Endothelial cell of umbilical vein (primary cell): ENCODE results near the gene TTC21A. TPM values are rescaled to one million over a fixed set of nuclear protein-coding genes. Genes with fewer than 3 reads are reported as not detected.

Source experiments
- BruUV-seq: library from RNA; stranded (reverse); fragments of 400-500 nt; replicated peaks from 2 replicates; lab custom pipeline; 2021; lab: Mats Ljungman, UMichigan
- CTCF ChIA-PET: fragments of 300-600, 350-600 bp; sonication (Branson Sonifier 250); formaldehyde crosslinking; loops from one replicate; lab custom pipeline; 2021; ENCODE audit warnings: antibody characterized with exemption, inconsistent platforms; lab: Charles Lee
- POLR2A ChIA-PET: fragments of 300-600, 350-600 bp; sonication (Branson Sonifier 250); formaldehyde crosslinking; loops from one replicate; lab custom pipeline; 2021; ENCODE audit warnings: antibody characterized with exemption, inconsistent platforms; lab: Charles Lee
- DNase-seq: peaks from one replicate; pipeline ENCODE4 v3.0.0-alpha.2; 2011; ENCODE audit warnings: low read depth, low spot score
- FAIRE-seq: peaks from 2 replicates; lab custom pipeline; 2011; peaks lifted over from hg19 to GRCh38; lab: Jason Lieb, UNC
- H2AFZ ChIP-seq: 2 replicates; pipeline ENCODE4 v1.6.0; 2012; ENCODE audit warnings: low read depth, low read length, control low read depth, inconsistent platforms
- H3K27ac ChIP-seq: 2 replicates; pipeline ENCODE4 v1.5.1; 2011; ENCODE audit warnings: low read depth, mild to moderate bottlenecking, control low read depth, low read length, moderate library complexity; ENCODE audit not compliant: insufficient read depth
- H3K27me3 ChIP-seq, 2 experiments: 2 replicates each; pipeline versions ENCODE4 v1.6.0 to v1.6.1; 2011; ENCODE audit warnings: low read length in 2 of 2, mixed read lengths in 1 of 2; ENCODE audit not compliant: control insufficient read depth in 2 of 2, insufficient read depth in 2 of 2
- H3K36me3 ChIP-seq, 2 experiments: 2 replicates in 1 of 2; 3 replicates in 1 of 2; pipeline ENCODE4 v1.5.1; 2011; ENCODE audit warnings: low read length in 2 of 2, mild to moderate bottlenecking in 1 of 2, moderate library complexity in 1 of 2; ENCODE audit not compliant: control insufficient read depth in 2 of 2, insufficient read depth in 2 of 2; ENCODE audit errors: extremely low read depth in 1 of 2
- H3K4me1 ChIP-seq: 3 replicates; pipeline ENCODE4 v1.5.1; 2011; ENCODE audit warnings: mild to moderate bottlenecking, low read length; ENCODE audit not compliant: control insufficient read depth, insufficient read depth; ENCODE audit errors: extremely low read depth
- H3K4me2 ChIP-seq: 2 replicates; pipeline ENCODE4 v1.6.1; 2011; ENCODE audit warnings: low read length, control low read depth, mixed read lengths; ENCODE audit not compliant: insufficient read depth
- H3K4me3 ChIP-seq, 3 experiments: fragments of 200-600 bp in 1 of 3; sonication (generic), shearing (Covaris generic) in 1 of 3; replicated peaks in 1 of 3; 2 replicates each; pipeline ENCODE4 v1.5.1; 2011 to 2016; ENCODE audit warnings: control low read depth in 3 of 3, low read length in 3 of 3, mild to moderate bottlenecking in 2 of 3, inconsistent platforms in 1 of 3, low read depth in 1 of 3, moderate library complexity in 1 of 3; ENCODE audit not compliant: insufficient read depth in 1 of 3
- H3K79me2 ChIP-seq: 2 replicates; pipeline ENCODE4 v1.6.0; 2012; ENCODE audit warnings: low read length, inconsistent platforms; ENCODE audit not compliant: control insufficient read depth, insufficient read depth
- H3K9ac ChIP-seq: replicated peaks from 2 replicates; pipeline ENCODE3; 2011; ENCODE audit warnings: low read length, control low read depth; ENCODE audit not compliant: insufficient read depth; ENCODE audit errors: extremely low read depth
- H3K9me1 ChIP-seq: replicated peaks from 3 replicates; pipeline ENCODE4 v1.6.0; 2011; ENCODE audit warnings: mild to moderate bottlenecking, low read length; ENCODE audit not compliant: control insufficient read depth, insufficient read depth; ENCODE audit errors: extremely low read depth
- H3K9me3 ChIP-seq: replicated peaks from 2 replicates; pipeline ENCODE4 v1.5.1; 2012; ENCODE audit warnings: low read length, inconsistent platforms; ENCODE audit not compliant: control insufficient read depth, insufficient read depth
- H4K20me1 ChIP-seq: replicated peaks from 2 replicates; pipeline ENCODE3; 2011; ENCODE audit warnings: mild to moderate bottlenecking, low read length; ENCODE audit not compliant: control insufficient read depth, insufficient read depth; ENCODE audit errors: extremely low read depth
- EZH2 ChIP-seq: IDR thresholded peaks from 2 replicates; pipeline ENCODE4 v1.6.1; 2012; ENCODE audit warnings: borderline replicate concordance, low read depth, mild to moderate bottlenecking, moderate library complexity, low read length, inconsistent platforms; ENCODE audit not compliant: severe bottlenecking
- FOS ChIP-seq: IDR thresholded peaks from 2 replicates; pipeline ENCODE4 v1.6.1; 2011; ENCODE audit warnings: mild to moderate bottlenecking, low read length, moderate library complexity, borderline replicate concordance; ENCODE audit not compliant: insufficient read depth
- POLR2AphosphoS5 ChIP-seq: IDR thresholded peaks from 2 replicates; pipeline ENCODE4 v1.6.1; 2012; ENCODE audit warnings: low read depth, mild to moderate bottlenecking, control low read depth, low read length, moderate library complexity; ENCODE audit not compliant: insufficient read depth
- dilution Hi-C: fragments of 300-500 bp; cut with MboI; formaldehyde crosslinking; loops from one replicate; pipeline ENCODE4 v1.15.0; 2019; ENCODE audit warnings: low sequenced_read_pairs; ENCODE audit not compliant: extremely low pct_ligation_motif_present
- intact Hi-C: fragments of 100-400 bp; cut with micrococcal nuclease; formaldehyde crosslinking; loops from one replicate; pipeline ENCODE4 v1.10.0; 2022
- polyA plus RNA-seq, 4 experiments: library from polyadenylated mRNA; depleted of rRNA in 3 of 4; stranded (reverse) in 3 of 4; unstranded in 1 of 4; fragments of >200 nt; gene quantifications; 2 replicates each; pipeline versions ENCODE4 v1.2.1 to v1.2.3, GENCODE V29; 2011 to 2012; ENCODE audit warnings: missing spikeins in 1 of 4
- total RNA-seq: library from RNA; stranded (reverse); gene quantifications from 2 replicates; pipeline ENCODE4 v1.2.3, GENCODE V29; 2021
- TF ChIP-seq, protein P1 (sequence below), 2 donors: IDR thresholded peaks; 1 replicate in 1 of 2; 2 replicates in 1 of 2; pipeline ENCODE4 v1.5.1; 2011; ENCODE audit warnings: low read length in 2 of 2, mild to moderate bottlenecking in 2 of 2, moderate library complexity in 2 of 2, control low read depth in 1 of 2, inconsistent platforms in 1 of 2, low read depth in 1 of 2; ENCODE audit not compliant: insufficient read depth in 1 of 2; ENCODE audit errors: extremely low read depth in 1 of 2

TTC21A gene
- total and polyA plus RNA-seq, 2 donors (not counting 3 experiments of a cell fraction or from before 2014, with no cell fraction given): 4.7 to 7.8 TPM

GRCh38 chr3:39112535-39112934 is 5.1 kb downstream of the TTC21A start:
- Histone ChIP-seq H3K4me1 (peaks cover 2% of the 10 kb centered on the region), H3K4me3 (no peak overlapping the region), H3K4me2 (no peak overlapping the region), H3K27me3 (no peaks in the 10 kb centered on the region), H3K9me3 (no peaks in the 10 kb centered on the region), H3K36me3 (no peaks in the 10 kb centered on the region), H4K20me1 (no peaks in the 10 kb centered on the region), H3K79me2 (no peaks in the 10 kb centered on the region), H2AFZ (no peak overlapping the region), H3K9me1 (no peaks in the 10 kb centered on the region), H3K27ac (no peak overlapping the region), H3K9ac (no peak overlapping the region)
- POLR2A ChIA-PET: no interaction called here
- CTCF ChIA-PET: no interaction called here
- no TSS peak for BruUV-seq
- FAIRE-seq (no peak), DNase-seq (no peak)
- TF ChIP-seq, protein P1, sequence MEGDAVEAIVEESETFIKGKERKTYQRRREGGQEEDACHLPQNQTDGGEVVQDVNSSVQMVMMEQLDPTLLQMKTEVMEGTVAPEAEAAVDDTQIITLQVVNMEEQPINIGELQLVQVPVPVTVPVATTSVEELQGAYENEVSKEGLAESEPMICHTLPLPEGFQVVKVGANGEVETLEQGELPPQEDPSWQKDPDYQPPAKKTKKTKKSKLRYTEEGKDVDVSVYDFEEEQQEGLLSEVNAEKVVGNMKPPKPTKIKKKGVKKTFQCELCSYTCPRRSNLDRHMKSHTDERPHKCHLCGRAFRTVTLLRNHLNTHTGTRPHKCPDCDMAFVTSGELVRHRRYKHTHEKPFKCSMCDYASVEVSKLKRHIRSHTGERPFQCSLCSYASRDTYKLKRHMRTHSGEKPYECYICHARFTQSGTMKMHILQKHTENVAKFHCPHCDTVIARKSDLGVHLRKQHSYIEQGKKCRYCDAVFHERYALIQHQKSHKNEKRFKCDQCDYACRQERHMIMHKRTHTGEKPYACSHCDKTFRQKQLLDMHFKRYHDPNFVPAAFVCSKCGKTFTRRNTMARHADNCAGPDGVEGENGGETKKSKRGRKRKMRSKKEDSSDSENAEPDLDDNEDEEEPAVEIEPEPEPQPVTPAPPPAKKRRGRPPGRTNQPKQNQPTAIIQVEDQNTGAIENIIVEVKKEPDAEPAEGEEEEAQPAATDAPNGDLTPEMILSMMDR (IDR thresholded peaks at IDR 0.05; ENCODE audit: extremely low read depth in 1 of 2, insufficient read depth in 1 of 2, low read depth in 1 of 2, low read length in 2 of 2): no peak
- TF ChIP-seq EZH2: no peak
- dilution Hi-C loops (no loop called here), intact Hi-C loops (no loop called here)

- CTCF ChIA-PET: interaction anchor here (3.7 kb wide), 1 partner anchor 13 kb away, joined by 17 read pairs; no protein-coding TSS in a partner anchor
- Histone ChIP-seq H3K9me3 (no peaks in the 10 kb centered on the region), H3K27ac (no peak overlapping the region), H3K4me2 (no peak overlapping the region), H4K20me1 (no peaks in the 10 kb centered on the region), H3K36me3 (no peaks in the 10 kb centered on the region), H3K4me3 (no peak overlapping the region), H3K4me1 (no peaks in the 10 kb centered on the region), H3K27me3 (no peaks in the 10 kb centered on the region), H3K79me2 (no peaks in the 10 kb centered on the region), H3K9ac (no peak overlapping the region), H3K9me1 (no peaks in the 10 kb centered on the region), H2AFZ (no peak overlapping the region)
- TF ChIP-seq POLR2AphosphoS5 (no peak), FOS (no peak)
- POLR2A ChIA-PET: no interaction called here
- FAIRE-seq: no peak
- DNase-seq: no peak
- intact Hi-C loops: no loop called here
- BruUV-seq: no TSS peak
- dilution Hi-C loops: no loop called here
These were observed 5.8 kb downstream of the TTC21A start for GRCh38 chr3:39113291-39113690.
